NT2/D1 (cell line): ENCODE data around the gene GUCA1C.

Experiments
- SUZ12 ChIP-seq: IDR thresholded peaks from 2 replicates; pipeline ENCODE4 v1.6.1; 2011; ENCODE audit not compliant: insufficient read length, insufficient read depth; ENCODE audit errors: extremely low read depth
- YY1 ChIP-seq: IDR thresholded peaks from 2 replicates; pipeline ENCODE4 v1.6.1; 2011; ENCODE audit not compliant: insufficient read length, insufficient read depth

- no peak for TF ChIP-seq YY1
- no peak for TF ChIP-seq SUZ12
These were observed 7.1 kb downstream of the GUCA1C start for GRCh38 chr3:108946292-108947285.
